ENCODE data around the gene SEMA4D. TPM values are rescaled to one million over a fixed set of nuclear protein-coding genes. Genes with fewer than 3 reads are reported as not detected.

SEMA4D gene
- total RNA-seq, 2 experiments from 2014 or later = 370 to 391 TPM

DNA sequence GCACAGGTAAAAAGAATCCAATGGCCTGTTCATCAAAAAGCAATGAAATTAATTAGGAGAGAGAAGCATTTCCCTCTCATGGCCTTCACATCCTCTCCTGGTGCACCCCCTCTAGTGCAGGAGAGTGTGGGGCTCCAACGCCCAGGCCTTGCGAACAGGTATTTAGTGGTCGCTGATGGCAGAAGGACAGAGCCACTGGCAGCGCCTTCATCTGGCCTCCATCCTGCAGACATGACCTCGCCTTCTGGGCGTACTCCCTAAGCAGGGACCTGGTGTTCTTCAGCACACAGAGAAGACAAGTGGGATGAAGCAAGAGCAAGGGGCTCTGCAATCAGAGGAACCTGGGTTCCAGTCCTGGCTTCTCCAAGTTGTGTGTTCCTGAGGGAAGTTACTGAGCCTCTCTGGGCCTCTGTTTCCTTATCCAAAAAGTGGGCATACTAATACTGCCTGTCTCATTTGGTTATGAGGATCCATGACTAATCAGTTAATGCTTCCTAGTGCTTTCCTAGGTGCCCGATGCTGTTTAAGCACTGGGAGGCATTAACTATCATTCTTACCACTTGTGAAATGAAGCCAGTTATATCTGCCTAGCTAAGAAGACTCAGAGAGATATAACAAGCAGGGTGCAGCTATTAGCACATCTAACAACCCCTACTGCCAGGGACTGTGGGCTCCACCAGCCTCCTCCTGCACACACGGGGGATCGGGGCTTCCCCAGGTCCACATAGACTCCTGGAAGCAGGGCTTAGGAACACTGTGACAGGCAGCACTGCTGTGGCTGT is 77.3 kb downstream of the SEMA4D start:
- no peaks in the 10 kb centered on the region for H3K27me3 Mint-ChIP-seq
- ATAC-seq (ENCODE audit: low read depth) = no peak
- peaks cover 2% of the 10 kb centered on the region for H3K9me3 Mint-ChIP-seq
- H3K4me3 Mint-ChIP-seq = peak overlapping the region; percentile 72
- H3K4me1 Mint-ChIP-seq = peaks cover 86% of the 10 kb centered on the region
- no peak for DNase-seq
- H3K27ac Mint-ChIP-seq = peak overlapping the region; percentile 89
- H3K36me3 Mint-ChIP-seq = peaks cover 52% of the 10 kb centered on the region
- POLR2A ChIA-PET = no interaction called here

DNA sequence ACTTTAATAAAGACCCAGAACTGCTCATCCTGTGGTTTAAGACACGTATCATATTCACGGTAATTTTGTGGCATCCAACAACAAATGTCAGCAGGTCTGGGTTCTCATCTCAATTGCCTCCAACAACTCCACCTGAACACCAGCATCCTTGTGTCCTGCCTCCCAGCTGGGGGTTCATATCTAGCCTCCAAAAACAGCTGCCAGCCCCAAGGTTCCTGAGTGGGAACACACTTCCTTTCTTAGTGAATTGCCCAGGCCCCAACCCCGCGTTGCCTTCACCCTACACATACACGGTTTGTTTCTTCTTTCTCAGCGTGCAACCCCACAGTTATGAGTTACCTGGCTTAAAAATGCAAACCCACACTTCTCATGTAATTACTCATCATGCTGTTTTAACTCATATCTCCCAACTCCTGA is 77.9 kb downstream of the SEMA4D start:
- DNase-seq (no peak), ATAC-seq (ENCODE audit: low read depth) (no peak)
- peaks cover 84% of the 10 kb centered on the region for H3K4me1 Mint-ChIP-seq
- peak overlapping the region; percentile 72 for H3K4me3 Mint-ChIP-seq
- no peaks in the 10 kb centered on the region for H3K27me3 Mint-ChIP-seq
- POLR2A ChIA-PET = no interaction called here
- peaks cover 2% of the 10 kb centered on the region for H3K9me3 Mint-ChIP-seq
- H3K36me3 Mint-ChIP-seq = peaks cover 50% of the 10 kb centered on the region
- H3K27ac Mint-ChIP-seq = peak overlapping the region; percentile 89

DNA sequence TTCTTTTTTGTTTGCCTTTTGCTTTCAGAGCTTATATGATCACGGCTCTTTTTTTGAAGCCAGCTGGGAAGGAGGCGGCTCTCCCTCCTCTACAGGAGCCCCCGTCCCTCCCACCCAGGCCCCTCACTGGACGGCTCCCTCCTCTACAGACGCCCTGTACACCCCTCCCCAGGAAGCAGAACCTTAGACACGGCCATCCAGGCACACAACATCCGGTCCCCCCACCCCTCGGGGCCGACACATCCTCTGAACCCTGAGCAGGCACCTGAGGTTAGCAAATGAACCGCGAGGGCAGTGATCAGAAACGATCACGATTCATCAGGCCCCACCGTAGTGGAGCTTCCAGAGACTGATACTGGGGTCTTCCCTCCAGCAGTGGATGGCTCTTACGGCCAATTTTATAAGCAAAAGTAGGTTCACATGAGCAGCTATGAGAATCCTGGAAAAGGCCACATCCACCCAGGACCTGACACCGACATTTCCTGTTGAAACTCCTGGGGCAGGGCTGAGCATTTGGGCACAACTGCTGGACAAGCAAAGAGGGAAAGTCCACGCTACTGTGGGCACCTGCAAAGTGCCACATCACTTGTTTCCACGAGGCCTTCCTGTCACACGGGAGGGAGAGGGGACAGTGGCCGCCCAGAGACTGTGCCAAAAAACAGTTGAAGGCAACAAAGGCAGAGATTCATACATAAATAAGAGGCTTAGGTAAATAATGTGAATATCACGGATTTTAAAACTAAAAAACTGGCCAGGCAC is 78.9 kb downstream of the SEMA4D start:
- H3K4me3 Mint-ChIP-seq = peak overlapping the region; percentile 72
- H3K9me3 Mint-ChIP-seq = peaks cover 2% of the 10 kb centered on the region
- DNase-seq = peak; percentile 73
- H3K27ac Mint-ChIP-seq = peak overlapping the region; percentile 89
- no peaks in the 10 kb centered on the region for H3K27me3 Mint-ChIP-seq
- ATAC-seq (ENCODE audit: low read depth) = peak; percentile 68
- H3K36me3 Mint-ChIP-seq = peaks cover 44% of the 10 kb centered on the region
- POLR2A ChIA-PET = interaction anchor here (0.6 to 1.5 kb wide), 4 partner anchors 7 to 46 kb away, joined by 3 to 9 read pairs (median 8); no protein-coding TSS in a partner anchor
- peaks cover 75% of the 10 kb centered on the region for H3K4me1 Mint-ChIP-seq

DNA sequence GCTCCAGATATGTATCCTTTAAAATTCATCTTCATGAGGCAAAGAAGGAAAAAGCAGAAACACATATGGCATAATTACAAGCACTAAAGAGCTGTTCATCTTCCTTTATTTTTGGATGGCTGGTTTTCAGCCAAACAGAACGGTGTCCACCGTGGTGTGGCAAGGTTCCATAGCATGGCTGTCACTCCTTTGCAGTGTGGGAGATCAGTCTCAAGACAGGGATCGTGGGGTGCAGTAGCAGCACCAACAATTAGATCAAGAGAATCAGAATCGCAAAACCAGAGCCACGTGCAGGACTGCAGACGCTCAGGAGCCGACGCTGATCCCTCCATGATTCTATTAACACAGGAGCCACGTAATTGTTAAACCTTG is 79.5 kb downstream of the SEMA4D start:
- POLR2A ChIA-PET = interaction anchor here (0.9 to 1.5 kb wide), 3 partner anchors 8 to 45 kb away, joined by 3 to 9 read pairs (median 7); no protein-coding TSS in a partner anchor
- no peak for ATAC-seq (ENCODE audit: low read depth)
- peaks cover 43% of the 10 kb centered on the region for H3K36me3 Mint-ChIP-seq
- peaks cover 2% of the 10 kb centered on the region for H3K9me3 Mint-ChIP-seq
- peak overlapping the region; percentile 72 for H3K4me3 Mint-ChIP-seq
- DNase-seq = no peak
- no peaks in the 10 kb centered on the region for H3K27me3 Mint-ChIP-seq
- H3K4me1 Mint-ChIP-seq = peaks cover 70% of the 10 kb centered on the region
- peak overlapping the region; percentile 89 for H3K27ac Mint-ChIP-seq

DNA sequence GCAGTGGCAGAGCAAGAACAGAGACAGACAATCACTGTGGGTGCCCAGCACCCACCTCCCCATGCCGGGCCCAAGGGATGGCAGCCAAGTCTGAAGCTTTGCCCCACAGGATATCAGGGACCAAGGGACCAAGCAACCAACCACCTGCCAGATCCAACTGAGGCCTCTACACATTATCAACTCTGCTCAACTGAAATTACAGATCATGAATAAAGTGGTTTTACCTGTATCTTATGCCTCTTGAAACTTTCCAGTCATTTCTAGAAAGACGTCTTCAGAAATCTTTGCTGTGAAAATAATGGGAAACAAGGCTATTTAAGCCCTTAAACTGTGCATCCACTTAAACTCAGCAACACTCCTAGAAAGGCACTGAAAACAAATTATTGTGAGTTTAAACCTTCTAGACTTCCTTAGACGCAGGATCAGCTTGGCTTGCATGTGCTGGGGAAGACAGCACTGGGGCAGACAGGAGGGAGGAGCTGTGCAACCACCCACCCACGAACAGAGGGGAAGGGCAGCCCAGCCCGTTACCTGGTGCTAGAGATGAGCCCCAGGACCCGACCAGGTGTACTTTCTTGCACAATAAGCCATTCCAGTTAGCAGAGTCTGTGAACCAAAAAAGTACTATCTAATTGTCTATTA is 80.0 kb downstream of the SEMA4D start:
- ATAC-seq (ENCODE audit: low read depth) = no peak
- POLR2A ChIA-PET = interaction anchor here (0.9 to 1.5 kb wide), 3 partner anchors 9 to 45 kb away, joined by 3 to 9 read pairs (median 7); no protein-coding TSS in a partner anchor
- peaks cover 2% of the 10 kb centered on the region for H3K9me3 Mint-ChIP-seq

DNA sequence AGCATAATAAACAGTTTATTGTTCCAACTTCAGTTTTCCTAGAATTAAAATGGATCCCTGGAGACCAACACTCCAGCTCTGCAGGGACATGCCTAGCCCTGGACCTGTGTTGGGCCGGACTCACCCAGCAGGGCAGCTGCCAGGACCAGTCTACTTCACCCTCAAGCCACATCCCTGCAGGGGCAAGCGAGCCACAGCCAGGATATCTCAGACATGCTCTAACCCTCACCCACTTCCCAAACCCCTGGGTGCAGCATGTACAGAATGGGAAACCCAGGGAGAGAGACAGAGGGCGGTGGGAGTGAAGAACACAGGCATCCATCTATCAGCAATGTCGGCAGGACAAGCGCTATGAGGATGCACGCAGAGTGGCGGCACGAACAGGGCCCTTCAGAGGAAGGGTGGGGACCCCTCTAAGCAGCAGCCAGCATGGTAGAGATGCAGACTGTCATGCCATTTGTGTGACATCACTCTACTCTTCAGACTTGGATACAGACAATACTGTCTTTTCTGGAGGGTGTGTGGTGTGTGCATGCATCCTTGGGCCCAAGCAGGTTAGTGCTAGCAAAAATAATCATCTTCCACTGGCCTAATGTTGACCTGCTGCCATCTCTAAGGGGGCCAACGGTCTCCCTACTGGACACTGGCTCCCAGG is 83.1 kb downstream of the SEMA4D start:
- H3K9me3 Mint-ChIP-seq = peaks cover 2% of the 10 kb centered on the region
- H3K27ac Mint-ChIP-seq = peak overlapping the region; percentile 50
- ATAC-seq (ENCODE audit: low read depth) (no peak), DNase-seq (no peak)
- H3K36me3 Mint-ChIP-seq = peaks cover 48% of the 10 kb centered on the region
- H3K27me3 Mint-ChIP-seq = no peaks in the 10 kb centered on the region
- no peak overlapping the region for H3K4me3 Mint-ChIP-seq
- peaks cover 61% of the 10 kb centered on the region for H3K4me1 Mint-ChIP-seq
- POLR2A ChIA-PET = no interaction called here

More for the DNA sequence above, 80.0 kb downstream of the SEMA4D start:
- peak overlapping the region; percentile 89 for H3K27ac Mint-ChIP-seq
- H3K4me1 Mint-ChIP-seq = peaks cover 68% of the 10 kb centered on the region
- no peak for DNase-seq
- peaks cover 44% of the 10 kb centered on the region for H3K36me3 Mint-ChIP-seq
- H3K27me3 Mint-ChIP-seq = no peaks in the 10 kb centered on the region
- H3K4me3 Mint-ChIP-seq = peak overlapping the region; percentile 72

DNA sequence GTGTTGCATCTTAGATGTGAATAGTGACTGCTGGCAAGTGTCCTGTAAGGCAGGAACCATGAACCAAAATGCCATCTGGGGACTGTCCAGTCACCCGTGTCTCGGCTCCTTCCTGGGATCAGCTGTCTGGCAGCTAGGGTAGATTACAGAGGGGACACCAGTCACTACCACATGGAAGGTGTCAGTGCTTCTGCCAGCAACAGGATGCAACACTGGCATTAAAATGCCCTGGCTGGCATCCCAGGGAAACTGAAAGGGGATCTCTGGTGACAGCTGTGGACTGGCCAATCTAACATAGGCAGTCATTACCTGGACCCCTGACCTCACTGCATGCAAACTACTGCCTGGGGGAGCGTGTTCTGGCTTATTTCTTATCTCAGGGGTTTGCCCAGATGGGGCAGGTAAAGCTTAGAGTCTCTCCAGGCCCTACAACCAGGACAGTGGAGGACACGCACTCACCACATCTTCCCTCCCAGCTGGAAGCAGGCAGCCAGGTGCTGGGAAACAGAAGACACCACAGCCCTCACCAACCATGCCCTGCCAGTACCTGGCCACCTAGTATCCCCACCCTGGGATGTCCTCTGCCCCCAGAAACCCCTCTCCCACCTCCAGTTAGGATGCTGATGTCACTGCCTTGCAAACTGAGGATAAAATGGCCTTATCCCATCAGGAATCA is 83.8 kb downstream of the SEMA4D start:
- DNase-seq (no peak), ATAC-seq (ENCODE audit: low read depth) (no peak)
- peaks cover 51% of the 10 kb centered on the region for H3K36me3 Mint-ChIP-seq
- POLR2A ChIA-PET = no interaction called here
- H3K9me3 Mint-ChIP-seq = peaks cover 2% of the 10 kb centered on the region
- H3K4me1 Mint-ChIP-seq = peaks cover 63% of the 10 kb centered on the region
- peak overlapping the region; percentile 9 for H3K27ac Mint-ChIP-seq
- H3K27me3 Mint-ChIP-seq = no peaks in the 10 kb centered on the region
- H3K4me3 Mint-ChIP-seq = no peak overlapping the region

DNA sequence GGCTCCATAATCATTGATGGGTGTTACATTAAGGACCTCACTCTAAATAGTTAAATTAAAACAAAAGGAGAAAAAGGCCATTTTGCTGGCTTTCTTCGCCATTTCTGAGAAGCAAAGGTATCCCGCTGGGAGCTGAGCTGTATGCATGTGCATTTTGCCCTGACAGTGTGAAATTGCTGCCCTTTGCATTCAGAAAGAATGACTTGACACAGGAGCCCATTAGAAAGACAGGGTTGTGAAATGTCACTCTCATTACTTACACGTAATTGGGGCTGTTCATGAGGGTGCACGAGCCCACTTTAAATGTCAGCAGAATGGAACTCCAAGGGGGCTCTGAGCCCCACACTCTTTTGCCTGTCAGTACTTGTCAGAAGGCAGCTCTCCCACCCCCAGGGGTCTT is 85.0 kb downstream of the SEMA4D start:
- Mint-ChIP-seq H3K27ac (no peak overlapping the region), H3K4me3 (no peak overlapping the region), H3K9me3 (peaks cover 2% of the 10 kb centered on the region), H3K4me1 (peaks cover 64% of the 10 kb centered on the region), H3K27me3 (no peaks in the 10 kb centered on the region), H3K36me3 (peaks cover 49% of the 10 kb centered on the region)
- POLR2A ChIA-PET = no interaction called here
- DNase-seq (no peak), ATAC-seq (ENCODE audit: low read depth) (no peak)

DNA sequence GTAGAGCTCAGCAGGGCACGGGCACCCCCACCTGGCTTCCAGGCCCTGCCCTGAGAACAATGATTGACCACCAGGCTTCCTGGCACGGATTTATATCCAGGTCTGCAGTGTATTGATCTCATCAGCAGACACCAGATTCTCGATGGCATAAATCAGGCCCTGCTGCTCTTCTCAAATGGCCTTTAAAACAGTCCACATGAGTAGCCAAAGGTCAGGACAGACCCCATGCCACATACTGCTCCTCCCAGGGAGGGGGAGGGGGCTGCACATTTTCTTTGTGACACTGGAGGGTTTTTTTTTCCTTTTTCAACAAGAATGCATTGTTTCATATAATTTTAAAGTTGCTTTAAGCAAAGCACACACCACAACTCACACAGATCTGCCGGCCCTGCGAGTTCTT is 85.4 kb downstream of the SEMA4D start:
- peaks cover 2% of the 10 kb centered on the region for H3K9me3 Mint-ChIP-seq
- ATAC-seq (ENCODE audit: low read depth) (no peak), DNase-seq (no peak)
- no peak overlapping the region for H3K27ac Mint-ChIP-seq
- POLR2A ChIA-PET = no interaction called here
- H3K27me3 Mint-ChIP-seq = no peaks in the 10 kb centered on the region
- peaks cover 47% of the 10 kb centered on the region for H3K36me3 Mint-ChIP-seq
- no peak overlapping the region for H3K4me3 Mint-ChIP-seq
- H3K4me1 Mint-ChIP-seq = peaks cover 63% of the 10 kb centered on the region

DNA sequence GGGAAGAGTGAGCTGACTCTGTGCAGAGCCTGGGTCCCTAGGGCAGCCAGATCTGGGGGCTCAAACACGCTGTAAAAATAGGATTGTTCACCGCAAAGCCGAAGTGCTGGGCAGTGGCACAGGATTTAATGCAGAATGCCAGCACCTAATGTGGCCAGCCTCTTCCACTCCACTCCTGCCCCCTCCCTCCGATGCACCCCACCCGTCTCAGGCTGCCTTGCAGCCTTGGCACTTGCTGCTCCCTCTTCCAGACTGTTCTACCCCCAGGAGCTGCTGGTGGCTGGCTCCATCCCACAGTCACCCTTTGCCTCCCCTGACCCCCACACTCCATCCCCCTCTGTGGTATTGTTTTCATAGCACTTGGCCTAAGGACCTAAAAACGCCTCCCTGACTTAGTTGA is 86.2 kb downstream of the SEMA4D start:
- Mint-ChIP-seq H3K4me1 (peaks cover 62% of the 10 kb centered on the region), H3K36me3 (peaks cover 46% of the 10 kb centered on the region), H3K27ac (peak overlapping the region; percentile 32), H3K4me3 (no peak overlapping the region), H3K9me3 (no peaks in the 10 kb centered on the region), H3K27me3 (no peaks in the 10 kb centered on the region)
- DNase-seq (no peak), ATAC-seq (ENCODE audit: low read depth) (no peak)
- POLR2A ChIA-PET = no interaction called here

DNA sequence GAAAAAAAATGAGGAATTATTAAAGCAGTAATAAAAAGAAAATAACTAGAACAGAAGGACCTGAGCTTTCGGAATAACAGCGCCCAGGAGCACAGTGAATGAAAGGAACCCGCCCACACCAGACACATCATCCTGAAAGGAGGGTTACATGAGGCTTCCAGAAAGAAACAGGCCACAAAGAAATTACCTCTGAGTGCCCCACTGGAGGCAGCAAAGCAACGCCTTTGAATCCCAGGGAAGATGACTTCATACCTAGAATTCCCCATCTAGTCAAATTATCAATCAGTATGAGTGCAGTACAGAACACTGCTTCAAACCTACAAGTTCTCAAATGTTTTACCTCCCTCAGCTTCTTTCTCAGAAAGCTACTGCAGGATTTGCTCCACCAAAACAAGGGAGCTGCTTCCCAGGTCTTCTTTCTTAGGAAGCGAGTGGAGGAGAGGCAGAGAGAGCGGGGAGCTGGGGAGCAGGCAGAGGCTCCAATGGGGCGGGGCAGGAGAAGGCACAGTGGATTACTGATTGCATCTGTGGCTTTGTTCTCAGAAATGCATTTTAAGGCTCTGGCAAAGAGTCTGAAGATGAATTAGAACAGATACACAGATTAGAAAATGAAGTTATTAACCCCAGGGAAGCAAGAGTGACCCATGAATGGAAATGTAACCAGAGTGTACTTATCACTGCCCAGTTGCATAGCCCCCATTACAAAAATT is 87.1 kb downstream of the SEMA4D start:
- Mint-ChIP-seq H3K27ac (peak overlapping the region; percentile 54), H3K9me3 (no peaks in the 10 kb centered on the region), H3K4me3 (peak overlapping the region; percentile 33), H3K36me3 (peaks cover 48% of the 10 kb centered on the region), H3K4me1 (peaks cover 67% of the 10 kb centered on the region), H3K27me3 (no peaks in the 10 kb centered on the region)
- POLR2A ChIA-PET = no interaction called here
- no peak for ATAC-seq (ENCODE audit: low read depth)
- no peak for DNase-seq

DNA sequence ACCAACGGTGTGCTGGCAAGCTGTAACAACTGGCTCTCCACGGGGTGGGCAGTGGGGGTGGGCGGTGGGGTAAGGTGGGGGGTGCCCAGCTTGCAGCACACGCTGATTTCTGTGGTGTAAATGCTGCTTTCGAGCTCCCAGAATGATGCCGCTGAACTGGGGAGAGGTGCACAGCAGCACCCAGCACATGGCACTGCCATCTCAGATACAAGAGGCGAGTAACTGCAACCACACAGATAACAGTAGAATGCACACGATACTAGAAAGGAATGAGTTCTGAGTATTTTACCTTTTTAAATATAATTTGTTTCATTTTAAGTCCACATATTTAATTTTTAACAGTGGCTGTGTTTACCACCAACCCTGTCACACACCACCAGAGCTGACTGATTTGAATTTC is 87.9 kb downstream of the SEMA4D start:
- Mint-ChIP-seq H3K27ac (peak overlapping the region; percentile 26), H3K36me3 (peaks cover 54% of the 10 kb centered on the region), H3K4me3 (peak overlapping the region; percentile 20), H3K9me3 (no peaks in the 10 kb centered on the region), H3K27me3 (no peaks in the 10 kb centered on the region), H3K4me1 (peaks cover 68% of the 10 kb centered on the region)
- ATAC-seq (ENCODE audit: low read depth) (no peak), DNase-seq (no peak)
- POLR2A ChIA-PET = no interaction called here
